RPMI8226 (cell line): ENCODE measurements around the gene PPP3CA.
A peak's percentile ranks its signal among the peaks of the same experiment; 100 is the strongest.

Source experiments
- DNase-seq: peaks from one replicate; pipeline ENCODE4 v3.0.0-alpha.2; 2015

Gene PPP3CA

DNA sequence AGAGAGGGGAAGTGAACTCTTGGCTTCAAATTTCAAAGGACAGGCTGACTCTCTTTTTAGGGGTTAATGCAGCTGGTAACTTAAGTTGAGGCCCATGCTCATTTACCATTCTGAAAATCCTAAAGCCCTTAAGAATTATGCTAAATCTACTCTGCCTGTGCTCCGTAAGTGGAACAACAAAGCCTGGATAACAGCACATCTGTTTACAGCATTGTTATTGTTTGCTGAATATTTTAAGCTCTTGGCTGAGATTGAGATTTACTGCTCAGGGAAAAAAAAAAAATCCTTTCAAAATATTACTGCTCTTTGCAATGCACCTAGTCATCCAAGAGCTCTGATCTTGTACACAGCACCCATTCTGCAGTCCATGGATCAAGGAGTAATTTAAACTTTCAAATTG lies 17.7 kb downstream of the PPP3CA start:
- no peak for DNase-seq

DNA sequence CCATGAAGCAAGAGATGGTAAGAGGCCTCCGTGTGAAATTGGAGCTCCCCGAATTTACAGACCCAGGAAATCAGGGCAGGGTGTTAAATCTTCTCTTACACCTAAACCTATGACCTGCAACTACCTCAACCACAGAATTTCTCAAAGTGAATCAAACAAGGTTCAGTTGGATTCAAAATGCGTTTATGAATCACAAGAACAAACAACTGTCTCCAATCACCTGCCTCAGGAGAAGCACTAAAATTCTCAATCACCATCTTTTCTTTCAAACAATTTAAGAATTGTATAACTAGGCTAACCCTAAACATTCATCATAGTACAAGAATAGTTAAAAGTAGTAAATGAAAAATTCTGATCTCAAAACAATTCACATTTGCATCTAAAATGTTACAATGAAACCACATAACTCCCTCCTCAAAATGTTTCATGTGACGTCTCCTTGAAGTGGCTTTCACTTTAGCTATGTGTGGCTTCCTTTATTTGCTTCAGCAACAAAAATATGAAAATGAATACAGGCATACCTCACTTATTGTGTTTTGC lies 19.2 kb downstream of the PPP3CA start:
- no peak for DNase-seq

DNA sequence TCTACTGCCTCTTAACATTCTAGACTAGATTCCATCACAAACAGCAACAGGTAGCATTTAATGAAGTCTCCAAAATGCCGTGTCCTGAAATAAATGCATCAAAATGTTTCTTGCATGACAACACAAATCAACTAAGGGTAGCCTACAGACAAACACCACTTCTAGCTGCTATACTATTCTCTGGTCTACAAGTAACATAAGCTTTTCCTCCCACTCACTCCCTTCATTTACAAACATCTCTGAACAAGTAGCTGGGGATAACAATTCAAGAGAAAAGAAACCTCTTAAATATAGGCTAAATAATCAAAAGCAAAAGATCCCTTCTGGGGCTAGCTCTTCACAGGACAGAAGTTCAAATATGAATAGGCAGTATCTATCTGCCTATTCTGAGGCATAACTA lies 20.8 kb downstream of the PPP3CA start:
- DNase-seq, result no peak

DNA sequence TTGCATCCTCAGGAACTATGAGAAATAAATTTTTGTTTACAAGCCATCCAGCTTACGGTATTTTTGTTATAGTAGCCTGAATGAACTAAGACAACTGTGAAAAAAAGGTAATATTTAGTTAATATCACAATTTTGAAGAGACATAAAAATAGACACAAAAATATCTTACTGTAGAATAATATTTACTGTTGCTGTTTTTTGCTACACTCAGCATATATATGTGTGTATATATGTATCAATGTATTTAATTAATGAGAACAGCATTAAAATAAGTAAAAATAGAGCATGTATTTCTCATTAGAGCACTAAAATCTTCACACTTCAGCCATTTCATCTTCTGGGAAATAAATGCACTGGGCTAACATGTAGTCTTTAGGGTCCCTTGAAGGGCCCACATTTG lies 24.6 kb downstream of the PPP3CA start:
- no peak for DNase-seq

DNA sequence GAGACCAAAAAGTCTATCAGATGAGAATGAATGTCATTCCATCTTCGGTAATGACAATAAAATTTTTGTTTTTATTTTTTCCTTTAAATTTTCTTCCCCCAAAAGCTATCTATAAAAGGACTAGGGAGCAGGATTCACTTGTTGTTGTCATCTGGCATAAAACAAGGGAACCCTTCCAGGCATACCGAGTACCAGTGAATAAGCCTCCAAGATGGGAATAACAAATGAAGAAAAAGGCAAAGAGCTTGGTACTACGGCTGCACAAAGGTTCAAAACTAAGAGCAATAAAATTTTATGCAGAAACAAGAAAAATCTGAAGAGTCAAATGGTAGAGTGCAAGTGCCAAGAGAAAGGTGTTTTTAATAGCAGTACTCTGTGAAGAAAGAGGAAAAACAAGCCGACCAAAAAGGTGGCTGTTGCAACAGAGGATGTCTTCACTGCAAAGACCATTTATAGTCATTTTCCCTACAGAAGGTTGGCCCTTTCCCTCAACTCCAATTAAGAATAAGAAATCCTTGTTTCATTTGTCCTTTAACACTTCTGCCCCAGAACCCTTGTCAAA lies 25.8 kb downstream of the PPP3CA start:
- DNase-seq, result no peak

DNA sequence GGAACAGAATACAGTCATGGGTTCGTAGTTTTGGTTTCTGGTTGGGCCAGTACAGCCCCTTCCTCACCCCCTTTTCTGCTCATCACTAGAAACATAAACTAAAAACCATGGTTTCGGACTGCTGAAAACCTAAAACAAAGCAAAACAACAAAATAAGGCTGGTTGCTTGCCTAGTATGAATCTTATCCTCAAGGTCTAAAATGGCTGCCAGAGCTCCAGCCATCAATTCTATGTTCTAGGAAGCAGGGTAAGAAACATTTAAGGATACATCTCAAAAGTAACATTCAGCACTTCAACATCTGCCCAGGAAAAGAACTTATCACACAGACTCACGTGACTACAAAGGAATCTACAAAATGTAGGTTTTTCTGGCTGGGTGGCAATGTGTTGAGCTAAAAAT lies 31.5 kb downstream of the PPP3CA start:
- DNase-seq, result no peak

DNA sequence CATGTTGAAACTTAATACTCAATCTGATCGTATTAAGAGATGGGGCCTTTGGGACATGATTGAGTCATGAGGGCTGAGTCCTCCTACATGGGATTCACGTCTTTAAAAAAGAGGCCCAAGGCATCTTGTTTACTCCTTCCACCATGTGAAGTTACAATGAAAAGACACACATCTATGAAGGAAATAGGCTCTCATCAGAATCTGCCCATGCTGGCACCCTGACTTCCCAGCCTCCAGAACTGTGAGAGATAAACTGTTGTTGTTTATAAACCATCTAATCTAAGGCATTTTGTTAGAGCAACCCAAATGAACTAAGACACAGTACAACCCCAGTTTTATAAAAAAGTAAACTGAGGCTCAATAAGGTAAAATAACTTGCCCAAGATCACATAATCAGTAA lies 32.3 kb downstream of the PPP3CA start:
- no peak for DNase-seq

DNA sequence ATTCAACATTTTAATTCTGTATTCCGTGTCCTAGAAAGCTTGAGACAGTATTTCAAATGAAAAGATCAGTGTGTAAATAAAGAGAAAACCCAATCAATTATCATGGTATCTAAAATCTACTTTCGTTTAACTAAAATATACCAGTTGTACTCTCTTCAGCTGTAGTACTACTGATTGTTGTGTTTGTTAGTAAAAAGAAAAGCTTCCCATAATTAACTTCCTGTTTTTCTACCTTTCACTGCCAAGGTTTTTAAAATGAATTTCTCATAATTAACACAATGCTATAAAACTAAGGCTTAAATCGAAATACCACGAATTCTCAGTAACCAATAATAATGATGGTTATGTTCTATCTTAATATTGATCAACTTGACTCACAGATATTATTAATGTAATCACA lies 37.4 kb downstream of the PPP3CA start:
- no peak for DNase-seq

DNA sequence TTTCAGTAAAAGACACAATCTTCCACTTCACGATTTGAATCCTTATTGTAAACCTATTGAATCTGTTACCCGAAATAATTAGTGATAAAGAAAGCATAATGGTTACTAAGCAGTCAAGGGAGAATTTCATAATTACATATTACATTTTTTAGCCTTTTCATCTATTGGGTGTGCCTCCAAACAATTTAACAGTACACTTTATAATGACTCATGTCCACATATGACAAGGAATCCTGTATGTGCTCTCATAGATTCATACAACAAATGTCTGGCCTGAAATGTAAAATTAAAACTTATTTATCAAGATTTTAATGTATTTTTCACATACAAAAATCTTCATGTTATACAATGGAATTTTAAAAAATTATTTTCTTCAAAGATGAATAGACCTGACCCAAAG lies 39.4 kb downstream of the PPP3CA start:
- no peak for DNase-seq

DNA sequence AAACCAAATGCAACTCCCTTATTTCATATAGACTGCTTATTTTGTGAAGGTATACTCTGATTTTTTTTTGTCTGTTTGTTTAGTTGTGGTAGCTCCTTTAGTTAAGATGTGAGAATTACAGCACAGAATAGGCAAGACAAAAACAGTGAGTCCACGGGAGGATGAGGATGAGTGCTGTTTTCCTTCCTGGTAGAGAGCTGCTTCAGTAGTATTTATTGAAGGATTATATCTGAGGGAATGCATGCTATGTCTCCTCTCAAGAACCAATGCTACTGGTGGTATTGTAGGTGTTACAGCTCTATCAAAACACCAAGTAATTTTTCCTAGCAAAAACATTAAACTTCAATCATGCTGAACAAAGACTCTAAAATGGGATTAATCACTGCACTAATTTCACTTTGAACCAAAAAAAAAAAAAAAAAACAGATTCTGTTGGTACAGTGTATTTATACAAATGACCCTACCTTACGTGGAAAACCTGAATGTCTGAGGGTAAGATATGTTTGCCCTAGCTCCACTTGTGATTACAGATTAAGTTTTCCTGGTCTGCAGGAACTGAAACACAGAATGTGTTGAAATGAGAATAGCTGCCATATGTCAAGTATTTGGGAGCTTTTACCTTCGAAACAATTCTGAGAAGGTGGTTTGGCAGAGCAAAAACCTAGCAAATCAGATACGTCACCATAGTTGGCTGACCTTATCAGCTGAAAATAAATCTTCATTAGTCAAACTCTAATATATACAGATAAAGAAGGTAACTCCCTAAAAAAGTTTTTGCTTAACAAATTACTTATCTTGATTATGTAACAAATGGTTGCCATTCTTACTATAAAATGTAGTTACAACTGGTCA lies 40.3 kb downstream of the PPP3CA start:
- DNase-seq, result no peak

DNA sequence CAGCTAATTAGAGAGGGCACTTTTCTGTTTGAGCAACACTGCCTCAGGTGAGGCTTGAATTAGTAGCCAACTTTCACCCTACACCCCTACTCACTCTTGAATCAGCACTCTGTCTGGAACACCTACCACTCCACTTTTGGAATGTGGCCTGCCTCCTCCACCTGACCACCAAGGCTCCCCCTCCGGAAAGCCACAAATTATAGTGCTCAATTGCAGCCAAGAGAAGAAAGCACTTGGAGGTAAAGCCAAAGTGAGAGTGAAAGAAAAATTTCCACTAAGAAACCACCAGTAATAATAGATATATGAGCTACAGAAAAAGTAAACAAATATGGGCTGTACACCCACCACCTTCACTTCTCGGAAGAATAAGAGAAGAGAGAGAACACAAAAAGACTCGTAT lies 41.1 kb downstream of the PPP3CA start:
- peak; percentile 53 for DNase-seq

DNA sequence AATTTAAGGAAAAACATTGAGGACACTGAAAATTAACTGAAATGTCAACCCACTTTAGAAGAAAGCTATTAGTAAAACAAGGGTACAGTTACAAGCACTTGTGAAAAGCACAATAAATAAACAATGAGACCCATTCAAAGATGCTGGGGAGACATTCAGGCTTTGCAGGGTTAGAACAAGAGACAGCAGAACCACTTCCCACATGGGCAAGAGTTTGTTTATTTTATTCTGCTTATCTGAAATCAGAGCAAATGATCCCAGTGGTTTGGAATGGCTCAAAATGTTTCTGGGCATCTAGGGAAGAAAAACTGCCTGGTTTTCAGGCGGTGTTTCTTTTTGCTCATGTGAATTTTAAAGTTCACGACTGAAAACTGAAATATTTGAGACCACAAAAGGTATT lies 42.4 kb downstream of the PPP3CA start:
- DNase-seq, result no peak

DNA sequence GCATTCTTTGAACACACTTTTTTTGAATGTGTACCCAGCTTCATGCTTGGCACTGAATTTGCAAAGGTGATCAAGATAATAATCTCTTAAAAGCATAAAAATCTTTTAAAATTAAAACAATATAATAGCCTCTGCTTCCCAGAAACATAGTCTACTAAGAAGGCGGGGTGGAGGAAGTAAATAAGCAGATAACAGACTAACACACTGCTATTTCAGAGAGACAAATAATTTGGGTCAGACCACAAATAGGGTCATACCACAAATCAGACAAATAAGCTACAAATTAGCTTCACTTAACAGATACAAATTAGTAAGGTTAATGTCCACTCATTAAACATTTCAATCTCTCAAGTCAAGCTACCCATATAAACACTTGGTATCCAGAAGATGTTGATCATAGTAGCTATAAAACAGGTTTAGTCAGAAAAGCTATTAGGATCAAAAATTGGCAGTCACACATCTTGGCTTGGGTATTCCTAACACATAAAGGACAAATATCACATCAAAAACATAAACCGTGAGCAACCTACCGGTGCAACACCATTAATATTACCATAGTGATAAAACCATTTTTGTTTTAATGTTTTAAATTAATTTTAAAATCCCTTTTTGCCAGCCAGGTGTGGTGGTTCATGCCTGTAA lies 47.3 kb downstream of the PPP3CA start:
- DNase-seq, result no peak

DNA sequence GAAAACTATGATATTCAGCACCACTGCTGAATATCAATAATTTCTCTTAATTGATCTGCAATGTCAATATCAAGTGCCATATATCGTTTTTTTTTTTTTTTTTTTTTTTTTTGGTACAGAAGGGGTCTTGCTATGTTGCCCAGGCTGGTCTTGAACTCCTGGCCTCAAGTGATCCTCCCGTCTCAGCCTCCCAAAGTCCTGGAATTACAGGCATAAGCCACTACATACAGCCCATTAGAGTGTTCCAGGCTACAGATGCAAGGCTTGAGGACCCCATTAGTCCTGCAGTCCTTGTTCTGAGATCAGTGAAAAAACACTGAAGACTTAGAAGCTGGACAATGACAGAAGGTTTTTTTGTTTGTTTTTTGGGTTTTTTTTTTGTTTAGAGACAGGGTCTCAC lies 48.3 kb downstream of the PPP3CA start:
- no peak for DNase-seq

DNA sequence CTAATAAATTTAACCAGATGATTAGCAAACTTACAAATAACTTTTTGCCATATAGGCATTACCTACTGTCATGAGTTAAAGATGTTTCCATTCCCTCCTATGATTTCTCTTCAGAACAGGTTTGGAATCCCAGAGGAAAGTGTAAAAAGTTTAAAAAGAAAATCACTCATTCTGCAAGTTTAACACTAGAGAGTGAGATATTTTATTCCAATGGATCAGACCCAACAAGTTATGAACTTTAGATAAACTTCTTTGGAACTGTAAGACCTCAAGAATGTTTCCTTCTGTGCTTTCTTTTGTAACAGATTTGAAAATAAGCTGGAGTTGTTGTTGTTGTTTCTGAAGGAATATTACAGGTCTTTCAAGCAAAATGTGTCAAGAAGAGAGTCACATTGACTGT lies 51.6 kb downstream of the PPP3CA start:
- no peak for DNase-seq

DNA sequence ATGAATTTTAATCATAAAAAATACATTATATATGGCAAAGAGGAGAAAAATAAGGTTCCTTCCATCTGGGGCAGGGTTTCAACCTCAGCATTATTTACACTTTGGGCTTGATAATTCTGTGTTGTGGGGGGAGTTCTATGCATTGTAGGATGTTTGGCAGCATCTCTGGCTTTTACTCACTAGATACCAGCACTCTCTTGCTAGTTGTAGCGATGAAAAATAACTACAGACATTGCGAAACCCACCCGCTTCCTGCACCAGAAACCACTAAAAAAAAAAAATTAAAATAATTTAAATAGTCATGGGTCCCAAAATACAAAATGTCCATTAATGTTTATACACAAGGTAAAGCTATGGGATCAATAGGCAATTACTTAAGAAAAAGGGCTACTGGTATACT lies 52.7 kb downstream of the PPP3CA start:
- no peak for DNase-seq

DNA sequence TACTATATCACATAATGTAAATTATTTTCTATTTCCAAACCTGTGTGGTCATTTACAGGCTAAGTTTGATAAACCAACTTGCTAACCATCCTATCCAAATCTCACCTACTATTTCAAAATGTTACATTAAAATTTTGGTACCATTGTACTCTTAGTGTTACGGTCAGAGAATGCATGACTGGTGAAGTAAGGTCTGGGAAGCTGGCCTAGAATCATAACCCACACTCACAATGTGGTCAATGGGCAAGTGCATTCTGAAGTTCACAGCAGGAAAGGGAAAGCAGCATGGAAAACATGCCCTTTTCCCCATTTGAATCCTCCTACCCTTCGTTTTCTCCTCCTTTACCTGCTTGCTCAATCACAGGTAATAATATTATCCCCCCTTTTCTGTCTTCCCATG lies 54.4 kb downstream of the PPP3CA start:
- DNase-seq, result no peak

DNA sequence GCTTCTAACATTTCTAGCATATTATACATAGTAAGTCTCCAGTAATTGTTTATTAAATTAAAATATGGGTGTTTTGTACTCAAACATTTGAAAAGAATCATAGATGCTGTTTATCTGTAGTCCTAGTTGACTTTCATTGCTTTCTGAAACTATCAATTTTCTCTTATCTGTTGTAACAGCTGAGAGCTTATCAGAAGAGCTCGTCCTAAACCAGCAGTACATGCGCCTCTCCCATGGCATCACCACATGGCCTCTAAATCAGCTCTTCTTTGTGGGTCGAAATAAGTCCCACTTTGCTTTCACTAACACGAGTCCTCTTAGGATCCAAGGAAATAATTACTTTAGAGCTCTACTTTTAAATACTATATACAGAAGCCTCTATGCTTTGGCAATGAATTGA lies 55.1 kb downstream of the PPP3CA start:
- no peak for DNase-seq

DNA sequence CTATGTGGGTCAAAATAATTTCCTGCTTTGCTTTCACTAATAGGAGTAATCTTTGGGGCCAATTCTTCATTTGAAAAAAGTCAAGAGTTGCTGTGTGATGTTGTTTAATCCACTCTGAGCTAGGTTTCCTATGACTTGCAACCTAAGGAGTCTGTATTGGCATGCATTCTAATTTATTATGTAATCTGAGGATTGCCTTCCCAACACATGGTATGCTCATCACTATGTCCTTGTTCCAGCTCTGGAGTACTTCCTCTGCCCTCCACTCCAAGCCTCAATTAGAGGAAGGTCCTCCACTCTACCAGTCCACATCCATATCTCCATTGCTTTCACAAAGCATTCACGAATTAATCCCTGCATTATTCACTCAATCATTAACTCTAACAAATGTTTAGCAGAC lies 56.1 kb downstream of the PPP3CA start:
- no peak for DNase-seq

DNA sequence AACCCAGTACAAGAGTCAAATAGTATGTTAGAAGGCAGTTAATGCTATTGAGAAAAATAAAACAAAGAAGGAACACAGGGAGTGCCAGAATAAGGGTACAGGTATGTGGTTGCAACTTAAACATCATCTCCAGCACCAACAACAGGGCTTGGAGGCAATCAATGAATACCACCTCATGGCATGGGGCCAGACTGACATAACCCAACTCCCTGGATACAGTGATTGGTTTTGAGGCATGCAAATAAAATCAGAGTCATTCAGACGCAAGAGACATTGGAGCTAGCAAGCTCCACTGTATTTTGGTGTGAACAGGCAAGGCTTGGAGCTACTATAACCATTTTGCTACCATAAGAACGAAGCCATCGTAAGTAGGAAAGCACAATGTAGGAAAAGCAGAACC lies 56.7 kb downstream of the PPP3CA start:
- DNase-seq, result no peak

DNA sequence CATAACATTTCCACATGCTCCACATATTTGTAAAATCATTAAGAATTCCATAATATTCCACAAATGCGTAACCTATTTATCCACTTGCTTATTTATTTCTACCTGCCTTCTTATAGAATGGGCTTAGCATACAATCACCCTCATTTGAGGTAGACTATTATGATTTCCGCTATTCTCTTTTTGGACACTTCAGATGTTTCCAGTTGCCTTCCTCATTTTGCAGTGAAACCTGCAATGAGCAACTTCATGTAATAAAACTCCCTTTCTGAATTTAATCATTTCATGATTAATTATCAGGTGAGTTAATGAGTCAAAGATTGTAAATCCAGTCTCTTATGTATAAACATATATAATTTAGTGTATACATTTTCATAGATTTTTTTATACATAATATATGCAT lies 58.0 kb downstream of the PPP3CA start:
- DNase-seq, result no peak

DNA sequence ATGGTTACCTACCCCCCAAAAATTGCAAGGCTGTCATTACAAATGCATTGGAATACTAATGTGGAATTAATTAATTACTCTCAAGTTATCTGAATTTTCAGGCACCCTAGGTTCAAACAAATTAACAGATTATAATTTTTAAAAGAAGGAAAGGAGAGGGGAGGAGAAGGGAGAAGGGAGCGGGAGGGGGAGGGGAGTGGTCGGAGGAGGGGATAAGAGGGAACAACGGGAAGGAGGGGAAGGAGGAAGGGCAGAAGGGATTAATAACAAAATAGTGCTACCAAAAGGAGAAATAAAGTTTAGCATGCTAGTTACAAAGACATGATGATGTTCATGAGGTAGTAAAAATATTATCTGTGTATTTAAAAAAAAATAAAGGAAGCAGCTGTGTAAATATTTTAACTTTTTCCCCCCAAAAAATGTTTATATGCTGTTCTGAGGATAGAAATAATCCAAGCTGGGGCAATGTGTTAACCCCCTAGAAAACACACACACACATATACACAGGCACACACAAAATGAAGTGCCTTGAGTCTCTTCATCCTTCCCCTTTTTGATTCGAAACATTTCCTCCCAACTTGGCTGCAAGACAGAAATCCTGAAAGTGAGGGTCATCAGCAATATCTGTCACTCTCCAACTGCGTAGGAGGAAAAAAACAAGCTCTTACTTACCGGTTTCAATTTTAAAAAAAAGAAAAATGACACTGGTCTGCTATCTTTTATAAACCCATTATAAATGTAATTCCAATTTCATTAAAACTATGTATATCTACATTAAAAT lies 58.8 kb downstream of the PPP3CA start:
- DNase-seq, result peak; percentile 68

DNA sequence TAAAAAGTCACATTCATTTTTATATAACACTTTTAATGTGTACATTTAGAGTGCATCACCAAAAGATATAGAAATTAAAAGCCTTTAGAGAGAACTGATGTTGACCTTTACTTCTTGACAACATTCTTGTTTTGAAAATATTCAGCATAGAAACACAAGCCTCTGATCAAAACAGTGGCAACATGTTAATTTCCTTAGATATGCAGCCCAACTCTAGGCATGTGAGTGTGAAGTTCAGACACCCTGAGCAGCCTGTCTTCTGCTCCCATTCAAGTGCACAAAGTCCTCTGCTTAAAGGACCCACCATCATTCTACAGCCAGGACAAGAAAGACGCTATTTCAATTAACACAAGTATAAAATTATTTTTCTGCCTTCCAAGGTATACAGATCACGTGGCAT lies 60.0 kb downstream of the PPP3CA start:
- no peak for DNase-seq
